Fibroblast of the conjunctiva (primary cell): ENCODE results near the gene PNMA8A.
"Not testable (repeated sequence)": the region's sequence is repeated elsewhere in the genome, so short reads cannot be mapped to it uniquely, and the experiment has no call there.

Source experiments
- DNase-seq: peaks from one replicate; pipeline ENCODE4 v3.0.0-alpha.2; 2010; ENCODE audit warnings: low read depth

The PNMA8A gene

DNA sequence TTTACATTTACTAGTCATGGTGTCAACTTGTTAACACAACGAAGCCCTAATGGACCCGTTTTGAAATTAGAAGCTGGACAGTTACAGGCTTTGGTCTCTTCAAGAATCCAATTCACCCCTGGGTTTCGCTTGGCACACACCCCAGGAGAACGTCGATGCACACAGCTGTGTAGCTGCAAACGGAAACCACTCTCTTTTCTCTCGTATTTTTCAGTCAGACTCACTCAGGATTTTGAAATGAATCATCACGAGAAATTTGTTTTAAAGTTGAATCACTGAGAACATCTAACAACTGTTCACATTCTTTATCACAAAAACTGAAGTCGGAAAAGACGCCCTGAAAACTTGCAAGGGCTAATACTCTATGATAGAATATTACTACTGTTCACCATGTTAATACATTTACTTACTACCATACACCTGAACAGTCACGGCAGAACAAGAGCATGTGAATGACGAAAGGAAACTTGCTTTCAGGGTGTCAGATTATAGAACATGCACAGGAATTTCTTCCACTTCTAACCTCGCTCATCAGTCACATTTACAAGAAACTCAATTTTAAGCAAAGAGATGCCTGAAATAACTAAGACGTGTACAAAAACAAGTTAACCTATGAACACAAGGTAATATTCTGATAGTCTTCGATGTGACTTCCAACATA is 4.7 kb downstream of the PNMA8A start:
- DNase-seq, result peak; percentile 58

DNA sequence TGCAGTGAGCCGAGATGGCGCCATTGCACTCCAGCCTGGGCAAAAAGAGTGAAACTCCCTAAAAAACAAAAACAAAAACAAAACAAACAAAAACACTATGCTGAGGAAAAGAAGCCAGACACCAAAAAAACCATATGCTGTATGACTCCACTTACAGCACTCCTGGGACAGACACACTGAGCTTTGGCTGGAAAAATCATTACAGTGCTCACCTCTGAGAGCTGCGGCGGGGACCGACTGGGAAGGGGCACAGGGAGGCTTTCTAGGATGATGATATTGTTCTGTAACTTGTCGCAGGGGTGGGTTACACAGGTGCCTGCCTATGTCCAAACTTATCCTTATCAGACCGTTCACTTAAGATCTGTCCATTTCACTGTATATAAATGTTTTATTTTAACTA is 7.8 kb downstream of the PNMA8A start:
- no peak for DNase-seq

DNA sequence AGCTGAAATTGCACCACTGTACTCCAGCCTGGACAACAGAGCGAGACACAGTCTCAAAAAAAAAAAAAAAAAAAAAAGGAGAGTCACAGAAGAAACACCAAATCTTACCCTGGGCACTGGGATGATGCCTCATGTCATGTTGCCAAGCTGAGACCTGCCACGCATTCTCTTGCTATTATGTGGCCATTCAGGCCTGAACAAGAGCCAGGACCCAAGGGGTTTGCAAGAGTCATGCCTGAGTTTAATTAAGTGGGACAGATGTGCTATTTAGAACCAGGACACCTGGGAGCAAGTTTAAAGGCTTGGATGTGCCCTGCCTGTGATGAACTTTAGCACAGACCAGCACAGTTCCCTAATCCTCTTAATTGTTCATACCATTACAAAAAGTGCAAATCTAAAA is 9.8 kb downstream of the PNMA8A start:
- DNase-seq, result no peak

DNA sequence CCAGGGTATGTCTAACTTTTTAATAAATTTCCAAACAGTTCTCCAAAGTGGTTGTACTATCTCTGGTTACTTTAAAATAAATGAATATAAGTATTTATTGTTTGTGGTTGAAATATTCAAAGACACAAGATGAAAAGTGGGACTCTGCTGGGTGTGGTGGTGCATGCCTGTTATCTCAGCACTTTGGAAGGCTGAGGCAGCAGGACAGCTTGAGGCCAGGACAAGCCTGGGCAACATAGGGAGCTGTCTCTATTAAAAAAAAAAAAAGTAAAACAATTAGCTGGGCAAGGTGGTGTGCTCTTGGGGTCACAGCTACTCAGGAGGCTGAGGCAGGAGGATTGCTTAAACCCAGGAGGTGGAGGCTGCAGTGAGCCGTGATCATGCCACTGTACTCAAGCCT is 10.4 kb downstream of the PNMA8A start:
- no peak for DNase-seq

DNA sequence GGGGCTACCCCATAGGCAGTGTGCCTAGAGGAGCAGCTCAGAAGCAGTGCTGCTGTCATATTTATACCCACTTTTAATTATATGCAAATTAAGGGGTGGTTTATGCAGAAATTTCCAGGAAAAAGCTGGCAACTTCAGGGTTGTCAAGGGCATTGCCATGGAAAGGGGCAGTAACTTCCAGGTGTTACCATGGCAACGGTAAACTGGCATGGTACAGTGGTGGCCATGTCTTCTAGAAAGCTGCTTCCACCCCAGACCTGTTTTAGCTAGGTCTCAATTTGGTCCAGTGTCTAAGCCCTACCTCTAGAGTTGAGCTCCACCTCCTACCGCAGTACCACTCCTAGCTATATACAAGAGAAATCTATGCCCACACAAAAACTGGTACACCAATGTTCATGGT is 11.3 kb downstream of the PNMA8A start:
- no peak for DNase-seq

DNA sequence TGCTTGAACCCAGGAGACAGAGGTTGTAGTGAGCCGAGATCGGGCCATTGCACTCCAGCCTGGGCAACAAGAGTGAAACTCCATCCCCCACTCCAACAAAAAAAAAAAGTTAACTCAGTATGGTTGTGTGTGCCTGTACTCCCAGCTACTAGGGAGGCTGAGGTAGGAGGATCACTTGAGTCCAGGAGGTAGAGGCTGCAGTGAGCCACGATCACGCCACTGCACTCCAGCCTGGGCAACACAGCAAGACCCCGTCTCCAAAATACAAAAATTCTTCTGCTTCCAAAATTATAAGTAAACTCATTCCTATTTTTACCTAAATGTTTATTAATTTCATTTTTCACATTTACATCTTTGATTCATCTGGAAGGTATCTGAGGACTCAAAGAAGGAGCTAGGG is 14.4 kb downstream of the PNMA8A start:
- DNase-seq, result no peak

DNA sequence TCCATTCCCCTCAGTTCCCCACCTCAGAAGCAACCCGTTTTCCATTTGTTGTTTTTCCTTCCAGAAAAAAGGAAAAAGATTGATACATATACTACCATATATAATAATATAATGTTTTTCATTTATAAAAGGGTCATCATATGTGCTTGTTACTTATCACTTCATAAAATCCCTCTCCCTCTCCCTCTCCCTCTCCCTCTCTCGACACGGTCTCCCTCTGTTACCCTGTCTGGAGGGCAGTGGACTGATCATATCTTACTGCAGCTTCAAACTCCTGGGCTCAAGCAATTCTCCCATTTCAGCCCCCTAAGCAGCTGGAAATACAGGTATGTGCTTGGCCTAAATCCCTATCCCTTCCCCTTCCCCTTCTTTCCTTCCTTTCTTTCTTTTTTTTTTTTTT is 17.1 kb downstream of the PNMA8A start:
- DNase-seq, result no peak

DNA sequence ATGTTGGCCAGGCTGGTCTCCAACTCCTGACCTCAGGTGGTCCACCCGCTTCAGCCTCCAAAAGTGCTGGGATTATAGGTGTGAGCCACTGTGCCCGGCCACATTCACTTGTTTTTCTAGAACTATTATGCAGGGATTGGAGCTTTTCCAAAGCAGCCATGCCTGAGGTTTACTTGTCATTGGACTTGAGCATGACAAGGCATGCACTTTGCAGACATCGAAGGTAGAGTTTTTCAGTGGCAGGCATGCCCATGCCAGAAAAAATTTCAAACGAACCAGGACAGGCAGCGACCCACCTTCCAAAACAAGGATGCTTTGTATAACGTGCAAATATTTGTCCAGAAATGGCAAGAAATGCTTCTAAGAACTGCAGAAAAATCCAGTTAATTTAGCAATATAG is 17.7 kb downstream of the PNMA8A start:
- no peak for DNase-seq

DNA sequence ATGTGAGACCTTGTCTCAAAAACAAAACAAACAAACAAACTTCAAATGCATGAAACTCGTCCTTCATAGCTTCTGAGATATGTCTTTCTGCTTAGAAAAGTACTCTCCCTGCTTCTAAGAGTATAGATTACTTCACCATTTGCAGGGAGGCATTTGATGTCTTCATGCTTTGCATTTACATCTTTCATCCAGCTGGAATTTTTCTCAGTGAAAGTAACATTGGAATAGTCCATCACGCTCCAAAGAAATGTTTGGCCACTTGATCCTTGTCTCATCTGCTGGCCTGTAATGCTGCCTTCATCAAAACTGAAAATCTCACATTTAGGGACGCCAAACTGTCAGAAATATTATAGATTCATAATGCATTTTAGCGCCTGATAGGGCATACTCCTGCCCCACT is 19.2 kb downstream of the PNMA8A start:
- no peak for DNase-seq

DNA sequence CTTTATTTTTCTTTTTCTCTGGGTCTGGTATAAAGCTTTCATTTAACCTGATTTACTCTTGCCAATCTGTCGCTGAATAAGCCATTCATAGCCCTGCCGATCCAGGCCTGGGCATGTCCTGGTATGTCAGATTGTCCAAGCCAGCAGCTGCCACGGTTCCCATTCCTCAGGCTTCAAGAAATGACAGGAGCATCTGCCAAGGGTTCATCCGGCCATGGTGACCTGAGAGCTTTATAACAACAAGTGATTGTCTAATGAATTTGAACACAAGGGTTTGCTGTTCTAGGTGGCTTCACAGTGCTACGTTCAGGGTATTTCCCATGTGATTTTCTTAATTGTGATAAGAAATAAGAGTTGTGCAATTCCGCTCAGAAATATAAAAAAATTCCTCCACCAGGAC is 20.0 kb downstream of the PNMA8A start:
- DNase-seq, result no peak

DNA sequence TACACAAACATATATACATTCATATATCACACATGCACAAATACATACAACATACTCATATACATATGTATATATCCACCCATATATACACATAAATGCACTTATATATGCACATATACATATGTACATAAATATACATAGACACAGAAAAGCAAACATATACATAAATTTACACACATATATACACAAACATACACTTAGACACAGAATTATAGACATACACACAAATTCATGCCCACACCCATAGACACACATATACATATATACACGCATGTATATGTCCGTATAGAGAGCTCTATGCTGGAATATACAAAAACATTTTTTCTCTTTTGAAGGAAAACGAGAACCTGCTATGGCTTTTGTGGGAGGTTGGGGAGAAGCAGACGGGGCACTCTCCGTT is 20.6 kb downstream of the PNMA8A start:
- no peak for DNase-seq

DNA sequence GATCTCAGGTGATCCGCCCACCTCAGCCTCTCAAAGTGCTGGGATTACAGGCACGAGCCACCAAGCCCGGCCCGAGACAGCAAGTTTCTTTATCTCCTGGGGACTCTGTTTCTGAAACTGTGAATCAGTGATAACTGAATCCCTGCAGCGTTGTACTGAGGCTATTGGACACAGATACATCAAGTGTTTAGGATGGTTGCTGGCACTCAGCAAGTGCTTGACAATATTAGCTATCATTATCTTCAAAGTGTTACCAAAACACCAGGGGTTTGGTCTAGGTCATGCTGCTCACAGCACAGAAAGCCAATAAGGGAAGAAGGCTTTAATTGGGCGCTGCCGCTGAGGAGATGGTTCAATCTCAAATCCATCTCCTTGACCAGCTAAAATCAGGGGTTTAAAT is 22.1 kb downstream of the PNMA8A start:
- no peak for DNase-seq

DNA sequence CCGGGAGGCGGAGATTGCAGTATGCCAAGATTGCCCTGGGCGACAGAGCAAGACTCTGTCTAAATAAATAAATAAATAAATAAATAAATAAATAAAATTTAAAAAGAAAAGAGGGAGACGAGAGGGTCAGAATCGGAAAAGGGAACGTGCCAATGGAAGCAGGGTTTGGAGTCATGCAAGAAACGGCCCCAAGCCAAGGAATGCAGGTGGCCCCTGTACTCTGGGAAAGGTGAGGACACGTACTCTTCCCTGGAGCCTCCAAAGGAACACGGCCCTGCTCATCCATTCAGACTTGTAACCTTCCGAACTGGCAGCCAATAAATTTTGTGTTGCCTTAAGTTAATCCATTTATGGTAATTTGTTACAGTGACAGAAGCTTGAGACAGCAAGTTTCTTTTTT is 22.8 kb downstream of the PNMA8A start:
- no peak for DNase-seq

DNA sequence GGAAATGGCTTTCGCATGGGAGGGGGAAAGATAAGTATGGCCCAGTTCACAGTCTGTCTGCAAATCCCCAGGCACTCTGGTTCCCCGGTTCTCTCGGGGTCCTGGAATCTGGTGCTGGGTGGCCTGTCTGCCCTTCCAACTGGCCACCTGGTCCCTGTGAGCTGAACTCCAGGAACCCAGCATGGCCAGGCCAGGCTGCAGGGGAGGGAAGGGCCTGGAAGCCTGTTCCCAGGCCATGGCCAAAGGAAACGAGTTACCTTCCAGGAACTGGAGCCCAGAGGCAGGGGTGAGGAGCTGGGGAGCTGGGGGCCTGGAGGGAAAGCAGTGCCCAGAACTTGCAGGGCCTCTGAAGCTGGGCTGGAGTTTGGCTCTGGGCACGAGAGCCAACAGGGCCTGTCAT is 23.5 kb downstream of the PNMA8A start:
- no peak for DNase-seq

DNA sequence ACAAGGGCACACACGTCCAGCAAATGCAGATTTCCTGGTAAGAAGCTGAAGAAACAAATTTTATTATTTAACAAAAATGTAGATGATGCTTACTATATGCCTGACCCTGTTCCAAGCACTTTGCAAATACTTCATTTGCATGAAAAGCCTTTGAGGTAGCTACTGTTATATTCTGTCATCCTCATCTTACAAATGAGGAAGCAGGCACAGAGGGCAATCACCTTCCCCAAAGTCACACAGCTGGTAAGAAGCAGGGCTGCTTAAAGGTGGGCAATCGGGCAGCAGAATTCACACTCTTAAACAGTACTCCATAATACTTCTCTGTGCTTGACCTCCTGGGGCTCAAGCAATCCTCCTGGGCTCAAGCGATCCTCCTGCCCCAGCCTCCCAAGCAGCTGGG is 24.4 kb downstream of the PNMA8A start:
- DNase-seq, result no peak

DNA sequence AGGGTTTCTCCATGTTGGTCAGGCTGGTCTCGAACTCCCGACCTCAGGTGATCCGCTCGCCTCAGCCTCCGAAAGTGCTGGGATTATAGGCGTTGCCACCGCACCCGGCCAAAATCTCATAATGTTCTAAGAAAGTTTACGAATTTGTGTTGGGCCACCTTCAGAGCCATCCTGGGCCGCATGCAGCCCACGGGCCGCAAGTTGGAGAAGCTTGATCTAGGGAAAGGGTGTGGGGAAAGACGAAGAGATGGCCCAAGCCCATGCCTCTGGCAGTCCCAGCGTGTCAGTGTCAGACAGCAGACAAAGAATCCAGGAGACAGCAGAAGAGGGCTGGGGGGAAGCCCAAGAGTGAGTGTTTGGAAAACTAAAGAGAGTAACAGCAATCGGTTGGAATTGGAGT is 25.3 kb downstream of the PNMA8A start:
- DNase-seq, result no peak

DNA sequence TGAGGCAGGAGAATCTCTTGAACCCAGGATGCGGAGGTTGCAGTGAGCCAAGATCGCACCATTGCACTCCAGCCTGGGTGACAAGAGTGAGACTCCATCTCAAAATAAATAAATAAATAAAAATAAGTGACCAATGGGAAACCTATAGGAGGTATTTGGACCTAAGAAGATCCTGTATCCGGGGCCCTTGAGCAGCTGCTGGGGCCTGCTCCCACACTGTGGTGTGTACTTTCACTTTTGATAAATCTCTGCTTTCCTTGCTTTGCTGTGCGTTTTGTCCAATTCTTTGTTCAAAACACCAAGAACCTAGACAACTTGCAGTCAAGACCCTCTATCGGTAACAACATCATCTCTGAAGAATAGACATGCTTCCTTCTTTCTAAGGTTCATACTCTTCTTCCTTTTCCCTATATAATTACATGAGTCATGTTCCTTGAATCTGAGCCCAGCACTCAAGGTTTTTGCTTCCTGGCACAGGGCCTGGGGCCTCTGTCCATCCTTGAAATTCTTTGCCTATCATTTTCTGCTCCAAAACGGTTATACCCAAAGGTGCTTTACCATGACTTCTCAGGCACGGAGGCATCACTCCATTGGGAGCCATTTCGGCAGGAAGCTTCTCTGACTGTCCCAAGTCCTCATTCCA is 28.4 kb downstream of the PNMA8A start:
- DNase-seq, result peak; percentile 51

DNA sequence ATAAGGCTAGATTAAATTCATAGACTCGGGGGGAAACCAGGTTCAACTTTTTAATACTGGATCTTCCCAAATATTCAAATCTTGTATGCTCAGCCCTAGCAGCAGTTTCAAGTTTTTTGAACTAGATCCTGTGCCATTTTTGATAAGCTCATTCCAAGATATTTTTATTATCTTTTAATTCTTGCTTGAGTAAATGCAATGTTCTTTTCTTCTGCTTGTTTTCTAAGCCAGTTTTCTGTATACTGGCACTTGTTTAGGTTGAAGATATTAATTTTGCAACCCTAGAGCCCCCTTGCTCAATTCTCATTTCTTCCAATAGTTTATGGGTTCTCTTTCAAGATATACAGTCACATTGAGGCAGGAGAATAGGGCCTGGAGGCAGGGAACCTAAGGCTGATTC is 29.5 kb downstream of the PNMA8A start:
- DNase-seq, result no peak

DNA sequence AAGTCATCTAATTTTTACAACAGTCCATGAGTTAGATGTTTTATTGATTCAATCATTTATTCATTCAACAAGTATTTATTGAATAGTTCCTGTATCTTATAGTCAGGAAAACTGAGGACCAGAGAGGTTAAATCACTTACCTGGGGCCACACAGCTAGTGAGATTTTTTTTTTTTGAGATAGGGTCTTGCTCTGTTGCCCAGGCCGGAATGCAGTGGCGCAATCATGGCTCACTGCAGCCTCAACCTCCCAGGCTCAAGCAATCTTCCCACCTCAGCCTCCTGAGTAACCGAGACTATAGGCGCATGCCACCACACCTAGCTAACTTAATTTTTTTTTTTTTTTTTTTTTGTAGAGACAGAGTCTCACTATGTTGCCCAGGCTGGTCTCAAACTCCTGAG is 35.7 kb downstream of the PNMA8A start:
- not testable (repeated sequence) for DNase-seq

DNA sequence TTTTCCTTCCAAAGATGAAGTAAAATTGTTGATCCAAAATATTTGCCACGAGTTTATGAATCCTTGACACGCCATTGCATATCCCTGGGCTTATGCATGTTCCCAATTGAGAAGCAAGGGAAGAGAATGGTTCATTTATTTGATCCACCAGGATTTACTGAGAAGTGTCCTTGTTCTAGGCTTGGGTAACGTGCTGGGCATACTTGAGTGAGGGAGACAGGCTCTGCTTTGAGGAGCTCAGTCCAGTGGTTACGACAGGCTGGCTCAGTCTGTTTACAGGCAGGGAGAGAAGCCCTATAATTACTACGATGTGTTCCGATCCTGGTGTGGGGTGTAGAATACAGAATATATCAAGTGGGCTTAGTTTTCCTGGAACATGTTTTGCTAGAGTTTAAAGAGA is 36.4 kb downstream of the PNMA8A start:
- no peak for DNase-seq

DNA sequence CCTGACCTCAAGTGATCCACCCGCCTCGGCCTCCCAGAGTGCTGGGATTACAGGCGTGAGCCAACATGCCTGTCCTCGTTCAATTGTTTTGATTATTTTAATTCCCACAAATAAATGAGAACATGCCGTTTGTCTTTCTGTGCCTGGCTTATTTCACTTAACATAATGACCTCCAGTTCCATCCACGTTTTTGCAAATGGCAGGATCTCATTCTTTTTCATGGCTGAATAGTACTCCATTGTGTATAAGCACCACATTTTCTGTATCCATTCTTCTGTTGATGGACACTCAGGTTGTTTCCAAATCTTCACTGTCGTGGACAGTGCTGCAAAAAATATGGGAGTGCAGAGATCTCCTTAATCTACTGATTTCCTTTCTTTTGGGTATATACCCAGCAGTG is 37.9 kb downstream of the PNMA8A start:
- not testable (repeated sequence) for DNase-seq

DNA sequence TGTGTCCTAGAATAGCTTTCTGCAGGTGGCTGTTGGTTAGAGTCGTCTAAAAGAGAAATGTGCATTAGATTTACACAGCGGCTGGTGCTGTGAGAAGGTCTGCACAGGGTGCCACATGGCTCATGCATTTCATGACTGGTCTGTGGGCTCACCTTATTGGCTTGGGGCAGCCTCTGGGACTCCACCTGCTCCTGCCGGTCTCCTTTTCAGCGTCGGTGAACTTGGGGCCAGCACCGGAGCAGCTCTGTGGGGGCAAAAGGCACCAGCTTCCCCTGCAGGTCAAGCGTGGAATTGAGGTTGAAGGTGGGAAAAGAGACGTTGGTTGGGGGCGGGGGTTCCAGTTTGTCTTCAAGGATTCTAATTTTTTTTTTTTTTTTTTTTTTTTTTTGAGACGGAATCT is 39.5 kb downstream of the PNMA8A start:
- no peak for DNase-seq

DNA sequence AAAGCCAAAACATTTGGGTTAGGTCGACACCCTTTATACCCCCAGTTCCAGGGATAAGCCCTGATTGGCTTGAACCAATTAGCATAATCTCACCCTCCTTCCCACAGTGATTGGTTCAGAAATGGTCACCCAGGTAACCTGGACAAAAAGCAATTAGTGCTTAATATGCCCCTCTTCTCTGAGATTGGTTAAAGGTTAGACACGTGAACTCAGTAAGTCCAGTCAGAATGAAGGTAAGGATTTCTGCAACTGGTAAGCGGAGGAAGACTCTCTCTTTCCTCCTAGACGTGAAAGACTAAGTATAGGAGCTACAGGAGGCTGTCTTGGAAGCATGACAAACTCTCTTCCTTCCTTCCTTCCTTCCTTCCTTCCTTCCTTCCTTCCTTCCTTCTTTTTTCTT is 41.4 kb downstream of the PNMA8A start:
- no peak for DNase-seq
